Lower leg skin (tissue), 3 donors: Measurements from ENCODE around the gene HOXD11.

Source experiments
- CTCF ChIP-seq, 3 donors: fragments of 450-650 bp; IDR thresholded peaks; one replicate each; pipeline ENCODE4 v1.5.1; 2016; ENCODE audit warnings: antibody characterized with exemption in 3 of 3, mild to moderate bottlenecking in 3 of 3, moderate library complexity in 2 of 3
- POLR2A ChIP-seq, 2 donors: fragments of 450-650 bp; IDR thresholded peaks; one replicate each; pipeline ENCODE4 v1.6.1; 2016 to 2017; ENCODE audit warnings: antibody characterized with exemption in 2 of 2, mild to moderate bottlenecking in 1 of 2, moderate library complexity in 1 of 2

GRCh38 chr2:176104316-176105077, 2.6 kb upstream of the HOXD11 start:
- TF ChIP-seq CTCF (IDR thresholded peaks at IDR 0.05), result no peak
- TF ChIP-seq POLR2A (IDR thresholded peaks at IDR 0.05), result no peak
